ENCODE measurements around the gene HNRNPUL1.

- TF ChIP-seq CTCF (conservative IDR thresholded peaks at IDR 0.05; ENCODE audit: low read depth in 2 of 2), result no peak
- no peak for TF ChIP-seq POLR2AphosphoS5 (IDR thresholded peaks at IDR 0.05; ENCODE audit: low read depth)
- no peak for TF ChIP-seq EZH2phosphoT487 (IDR thresholded peaks at IDR 0.05; ENCODE audit: unreplicated experiment)
- no peak for TF ChIP-seq EZH2 (IDR thresholded peaks at IDR 0.05; ENCODE audit: low read depth, unreplicated experiment)
These were observed 42.5 kb upstream of the HNRNPUL1 start for GRCh38 chr19:41221514-41222205.
